ENCODE measurements around the gene AADACL2.

Gene AADACL2

GRCh38 chr3:151733613-151734012 lies at the start of gene AADACL2:
Gene AADACL2 (plus strand): TSS chr3:151733927. CDS start chr3:151734036, 109 bp downstream.
- Histone ChIP-seq H3K27ac (ENCODE audit: low read depth, low read length) (no peak within 1 kb of the TSS), H3K36me3 (ENCODE audit: control insufficient read depth, insufficient read depth, low read length) (no peaks in the 10 kb centered on the region), H3K9ac (ENCODE audit: low read length) (no peak within 1 kb of the TSS), H3K4me1 (ENCODE audit: control insufficient read depth, insufficient read depth, low read length) (no peaks in the 10 kb centered on the region), H3K27me3 (ENCODE audit: control insufficient read depth, insufficient read depth, low read length) (no peaks in the 10 kb centered on the region), H3K4me3 (ENCODE audit: low read length) (no peak within 1 kb of the TSS)

GRCh38 chr3:151684094-151684493 lies 49.6 kb upstream of the AADACL2 start:
- no peak overlapping the region for H3K27ac ChIP-seq (ENCODE audit: low read depth, low read length)
- H3K4me3 ChIP-seq (ENCODE audit: low read length): no peak overlapping the region
- H3K27me3 ChIP-seq (ENCODE audit: control insufficient read depth, insufficient read depth, low read length): no peaks in the 10 kb centered on the region
- H3K36me3 ChIP-seq (ENCODE audit: control insufficient read depth, insufficient read depth, low read length): no peaks in the 10 kb centered on the region
- no peaks in the 10 kb centered on the region for H3K4me1 ChIP-seq (ENCODE audit: control insufficient read depth, insufficient read depth, low read length)
- H3K9ac ChIP-seq (ENCODE audit: low read length): no peak overlapping the region

- Histone ChIP-seq H3K36me3 (ENCODE audit: control insufficient read depth, insufficient read depth, low read length) (no peaks in the 10 kb centered on the region), H3K27me3 (ENCODE audit: control insufficient read depth, insufficient read depth, low read length) (no peaks in the 10 kb centered on the region), H3K4me3 (ENCODE audit: low read length) (no peak overlapping the region), H3K4me1 (ENCODE audit: control insufficient read depth, insufficient read depth, low read length) (no peaks in the 10 kb centered on the region), H3K9ac (ENCODE audit: low read length) (no peak overlapping the region), H3K27ac (ENCODE audit: low read depth, low read length) (no peak overlapping the region)
These were observed 47.5 kb upstream of the AADACL2 start for GRCh38 chr3:151686257-151686656.

- no peak overlapping the region for H3K9ac ChIP-seq (ENCODE audit: low read length)
- H3K27ac ChIP-seq (ENCODE audit: low read depth, low read length): no peak overlapping the region
- no peak overlapping the region for H3K4me3 ChIP-seq (ENCODE audit: low read length)
These were observed 46.7 kb upstream of the AADACL2 start for GRCh38 chr3:151687076-151687475.

GRCh38 chr3:151688571-151688970 lies 45.2 kb upstream of the AADACL2 start:
- Histone ChIP-seq H3K4me1 (ENCODE audit: control insufficient read depth, insufficient read depth, low read length) (no peaks in the 10 kb centered on the region), H3K9ac (ENCODE audit: low read length) (no peak overlapping the region), H3K27me3 (ENCODE audit: control insufficient read depth, insufficient read depth, low read length) (no peaks in the 10 kb centered on the region), H3K36me3 (ENCODE audit: control insufficient read depth, insufficient read depth, low read length) (no peaks in the 10 kb centered on the region), H3K4me3 (ENCODE audit: low read length) (no peak overlapping the region), H3K27ac (ENCODE audit: low read depth, low read length) (no peak overlapping the region)

More at GRCh38 chr3:151687076-151687475, 46.7 kb upstream of the AADACL2 start:
- Histone ChIP-seq H3K27me3 (ENCODE audit: control insufficient read depth, insufficient read depth, low read length) (no peaks in the 10 kb centered on the region), H3K4me1 (ENCODE audit: control insufficient read depth, insufficient read depth, low read length) (no peaks in the 10 kb centered on the region), H3K36me3 (ENCODE audit: control insufficient read depth, insufficient read depth, low read length) (no peaks in the 10 kb centered on the region)

GRCh38 chr3:151690645-151691044 lies 43.1 kb upstream of the AADACL2 start:
- Histone ChIP-seq H3K4me1 (ENCODE audit: control insufficient read depth, insufficient read depth, low read length) (no peaks in the 10 kb centered on the region), H3K9ac (ENCODE audit: low read length) (no peak overlapping the region), H3K27me3 (ENCODE audit: control insufficient read depth, insufficient read depth, low read length) (no peaks in the 10 kb centered on the region), H3K27ac (ENCODE audit: low read depth, low read length) (no peak overlapping the region), H3K4me3 (ENCODE audit: low read length) (no peak overlapping the region), H3K36me3 (ENCODE audit: control insufficient read depth, insufficient read depth, low read length) (no peaks in the 10 kb centered on the region)

- Histone ChIP-seq H3K27me3 (ENCODE audit: control insufficient read depth, insufficient read depth, low read length) (no peaks in the 10 kb centered on the region), H3K4me3 (ENCODE audit: low read length) (no peak overlapping the region), H3K36me3 (ENCODE audit: control insufficient read depth, insufficient read depth, low read length) (no peaks in the 10 kb centered on the region), H3K27ac (ENCODE audit: low read depth, low read length) (no peak overlapping the region), H3K9ac (ENCODE audit: low read length) (no peak overlapping the region), H3K4me1 (ENCODE audit: control insufficient read depth, insufficient read depth, low read length) (no peaks in the 10 kb centered on the region)
These were observed 36.2 kb upstream of the AADACL2 start for GRCh38 chr3:151697496-151697895.

GRCh38 chr3:151707216-151707615 lies 26.5 kb upstream of the AADACL2 start:
- no peak overlapping the region for H3K4me3 ChIP-seq (ENCODE audit: low read length)
- no peaks in the 10 kb centered on the region for H3K27me3 ChIP-seq (ENCODE audit: control insufficient read depth, insufficient read depth, low read length)
- no peak overlapping the region for H3K9ac ChIP-seq (ENCODE audit: low read length)
- no peak overlapping the region for H3K27ac ChIP-seq (ENCODE audit: low read depth, low read length)
- H3K4me1 ChIP-seq (ENCODE audit: control insufficient read depth, insufficient read depth, low read length): no peaks in the 10 kb centered on the region
- H3K36me3 ChIP-seq (ENCODE audit: control insufficient read depth, insufficient read depth, low read length): no peaks in the 10 kb centered on the region

GRCh38 chr3:151708868-151709267 lies 24.9 kb upstream of the AADACL2 start:
- H3K4me3 ChIP-seq (ENCODE audit: low read length): no peak overlapping the region
- no peak overlapping the region for H3K27ac ChIP-seq (ENCODE audit: low read depth, low read length)
- no peaks in the 10 kb centered on the region for H3K4me1 ChIP-seq (ENCODE audit: control insufficient read depth, insufficient read depth, low read length)
- no peaks in the 10 kb centered on the region for H3K36me3 ChIP-seq (ENCODE audit: control insufficient read depth, insufficient read depth, low read length)
- no peaks in the 10 kb centered on the region for H3K27me3 ChIP-seq (ENCODE audit: control insufficient read depth, insufficient read depth, low read length)
- H3K9ac ChIP-seq (ENCODE audit: low read length): no peak overlapping the region

- Histone ChIP-seq H3K27me3 (ENCODE audit: control insufficient read depth, insufficient read depth, low read length) (no peaks in the 10 kb centered on the region), H3K36me3 (ENCODE audit: control insufficient read depth, insufficient read depth, low read length) (no peaks in the 10 kb centered on the region), H3K27ac (ENCODE audit: low read depth, low read length) (no peak overlapping the region), H3K4me1 (ENCODE audit: control insufficient read depth, insufficient read depth, low read length) (no peaks in the 10 kb centered on the region), H3K4me3 (ENCODE audit: low read length) (no peak overlapping the region), H3K9ac (ENCODE audit: low read length) (no peak overlapping the region)
These were observed 23.9 kb upstream of the AADACL2 start for GRCh38 chr3:151709847-151710246.

GRCh38 chr3:151721294-151721693 lies 12.4 kb upstream of the AADACL2 start:
- no peaks in the 10 kb centered on the region for H3K27me3 ChIP-seq (ENCODE audit: control insufficient read depth, insufficient read depth, low read length)
- no peak overlapping the region for H3K27ac ChIP-seq (ENCODE audit: low read depth, low read length)
- no peaks in the 10 kb centered on the region for H3K36me3 ChIP-seq (ENCODE audit: control insufficient read depth, insufficient read depth, low read length)
- no peak overlapping the region for H3K9ac ChIP-seq (ENCODE audit: low read length)
- H3K4me3 ChIP-seq (ENCODE audit: low read length): no peak overlapping the region
- no peaks in the 10 kb centered on the region for H3K4me1 ChIP-seq (ENCODE audit: control insufficient read depth, insufficient read depth, low read length)

- Histone ChIP-seq H3K27ac (ENCODE audit: low read depth, low read length) (no peak overlapping the region), H3K9ac (ENCODE audit: low read length) (no peak overlapping the region), H3K27me3 (ENCODE audit: control insufficient read depth, insufficient read depth, low read length) (no peaks in the 10 kb centered on the region), H3K4me3 (ENCODE audit: low read length) (no peak overlapping the region), H3K4me1 (ENCODE audit: control insufficient read depth, insufficient read depth, low read length) (no peaks in the 10 kb centered on the region), H3K36me3 (ENCODE audit: control insufficient read depth, insufficient read depth, low read length) (no peaks in the 10 kb centered on the region)
These were observed 10.9 kb upstream of the AADACL2 start for GRCh38 chr3:151722856-151723255.

- Histone ChIP-seq H3K9ac (ENCODE audit: low read length) (no peak overlapping the region), H3K36me3 (ENCODE audit: control insufficient read depth, insufficient read depth, low read length) (no peaks in the 10 kb centered on the region), H3K4me3 (ENCODE audit: low read length) (no peak overlapping the region), H3K27ac (ENCODE audit: low read depth, low read length) (no peak overlapping the region), H3K4me1 (ENCODE audit: control insufficient read depth, insufficient read depth, low read length) (no peaks in the 10 kb centered on the region), H3K27me3 (ENCODE audit: control insufficient read depth, insufficient read depth, low read length) (no peaks in the 10 kb centered on the region)
These were observed 8.9 kb upstream of the AADACL2 start for GRCh38 chr3:151724576-151725562.

Data from rectal smooth muscle tissue (tissue), 1 donor.